Endothelial cell of umbilical vein (primary cell): ENCODE measurements around the gene WNT9B. TPM values are rescaled to one million over a fixed set of nuclear protein-coding genes. Genes with fewer than 3 reads are reported as not detected.

Experiments used
- BruUV-seq: library from RNA; stranded (reverse); fragments of 400-500 nt; replicated peaks from 2 replicates; lab custom pipeline; 2021; lab: Mats Ljungman, UMichigan
- CTCF ChIA-PET: fragments of 300-600, 350-600 bp; sonication (Branson Sonifier 250); formaldehyde crosslinking; loops from one replicate; lab custom pipeline; 2021; ENCODE audit warnings: antibody characterized with exemption, inconsistent platforms; lab: Charles Lee
- POLR2A ChIA-PET: fragments of 300-600, 350-600 bp; sonication (Branson Sonifier 250); formaldehyde crosslinking; loops from one replicate; lab custom pipeline; 2021; ENCODE audit warnings: antibody characterized with exemption, inconsistent platforms; lab: Charles Lee
- DNase-seq: peaks from one replicate; pipeline ENCODE4 v3.0.0-alpha.2; 2011; ENCODE audit warnings: low read depth, low spot score
- FAIRE-seq: peaks from 2 replicates; lab custom pipeline; 2011; peaks lifted over from hg19 to GRCh38; lab: Jason Lieb, UNC
- H2AFZ ChIP-seq: 2 replicates; pipeline ENCODE4 v1.6.0; 2012; ENCODE audit warnings: low read depth, low read length, control low read depth, inconsistent platforms
- H3K27ac ChIP-seq: 2 replicates; pipeline ENCODE4 v1.5.1; 2011; ENCODE audit warnings: low read depth, mild to moderate bottlenecking, control low read depth, low read length, moderate library complexity; ENCODE audit not compliant: insufficient read depth
- H3K27me3 ChIP-seq, 2 experiments: 2 replicates each; pipeline versions ENCODE4 v1.6.0 to v1.6.1; 2011; ENCODE audit warnings: low read length in 2 of 2, mixed read lengths in 1 of 2; ENCODE audit not compliant: control insufficient read depth in 2 of 2, insufficient read depth in 2 of 2
- H3K36me3 ChIP-seq, 2 experiments: 2 replicates in 1 of 2; 3 replicates in 1 of 2; pipeline ENCODE4 v1.5.1; 2011; ENCODE audit warnings: low read length in 2 of 2, mild to moderate bottlenecking in 1 of 2, moderate library complexity in 1 of 2; ENCODE audit not compliant: control insufficient read depth in 2 of 2, insufficient read depth in 2 of 2; ENCODE audit errors: extremely low read depth in 1 of 2
- H3K4me1 ChIP-seq: 3 replicates; pipeline ENCODE4 v1.5.1; 2011; ENCODE audit warnings: mild to moderate bottlenecking, low read length; ENCODE audit not compliant: control insufficient read depth, insufficient read depth; ENCODE audit errors: extremely low read depth
- H3K4me2 ChIP-seq: 2 replicates; pipeline ENCODE4 v1.6.1; 2011; ENCODE audit warnings: low read length, control low read depth, mixed read lengths; ENCODE audit not compliant: insufficient read depth
- H3K4me3 ChIP-seq, 3 experiments: fragments of 200-600 bp in 1 of 3; sonication (generic), shearing (Covaris generic) in 1 of 3; replicated peaks in 1 of 3; 2 replicates each; pipeline ENCODE4 v1.5.1; 2011 to 2016; ENCODE audit warnings: control low read depth in 3 of 3, low read length in 3 of 3, mild to moderate bottlenecking in 2 of 3, inconsistent platforms in 1 of 3, low read depth in 1 of 3, moderate library complexity in 1 of 3; ENCODE audit not compliant: insufficient read depth in 1 of 3
- H3K79me2 ChIP-seq: 2 replicates; pipeline ENCODE4 v1.6.0; 2012; ENCODE audit warnings: low read length, inconsistent platforms; ENCODE audit not compliant: control insufficient read depth, insufficient read depth
- H3K9ac ChIP-seq: replicated peaks from 2 replicates; pipeline ENCODE3; 2011; ENCODE audit warnings: low read length, control low read depth; ENCODE audit not compliant: insufficient read depth; ENCODE audit errors: extremely low read depth
- H3K9me1 ChIP-seq: replicated peaks from 3 replicates; pipeline ENCODE4 v1.6.0; 2011; ENCODE audit warnings: mild to moderate bottlenecking, low read length; ENCODE audit not compliant: control insufficient read depth, insufficient read depth; ENCODE audit errors: extremely low read depth
- H3K9me3 ChIP-seq: replicated peaks from 2 replicates; pipeline ENCODE4 v1.5.1; 2012; ENCODE audit warnings: low read length, inconsistent platforms; ENCODE audit not compliant: control insufficient read depth, insufficient read depth
- H4K20me1 ChIP-seq: replicated peaks from 2 replicates; pipeline ENCODE3; 2011; ENCODE audit warnings: mild to moderate bottlenecking, low read length; ENCODE audit not compliant: control insufficient read depth, insufficient read depth; ENCODE audit errors: extremely low read depth
- CTCF ChIP-seq, 2 donors: IDR thresholded peaks; 1 replicate in 1 of 2; 2 replicates in 1 of 2; pipeline ENCODE4 v1.5.1; 2011; ENCODE audit warnings: low read length in 2 of 2, mild to moderate bottlenecking in 2 of 2, moderate library complexity in 2 of 2, control low read depth in 1 of 2, inconsistent platforms in 1 of 2, low read depth in 1 of 2; ENCODE audit not compliant: insufficient read depth in 1 of 2; ENCODE audit errors: extremely low read depth in 1 of 2
- EZH2 ChIP-seq: IDR thresholded peaks from 2 replicates; pipeline ENCODE4 v1.6.1; 2012; ENCODE audit warnings: borderline replicate concordance, low read depth, mild to moderate bottlenecking, moderate library complexity, low read length, inconsistent platforms; ENCODE audit not compliant: severe bottlenecking
- FOS ChIP-seq: IDR thresholded peaks from 2 replicates; pipeline ENCODE4 v1.6.1; 2011; ENCODE audit warnings: mild to moderate bottlenecking, low read length, moderate library complexity, borderline replicate concordance; ENCODE audit not compliant: insufficient read depth
- GATA2 ChIP-seq: IDR thresholded peaks from 2 replicates; pipeline ENCODE4 v1.7.0; 2011; ENCODE audit warnings: low read depth, mild to moderate bottlenecking, moderate library complexity, mixed read lengths, low read length; ENCODE audit not compliant: insufficient read length, insufficient read depth
- JUN ChIP-seq: IDR thresholded peaks from 2 replicates; pipeline ENCODE4 v1.6.1; 2011; ENCODE audit warnings: borderline replicate concordance, low read depth; ENCODE audit not compliant: insufficient read length, insufficient read depth
- MAX ChIP-seq: IDR thresholded peaks from 2 replicates; pipeline ENCODE4 v1.6.1; 2011; ENCODE audit not compliant: insufficient read depth, insufficient read length
- MYC ChIP-seq: IDR thresholded peaks from one replicate; pipeline ENCODE4 v1.6.1; 2011; ENCODE audit warnings: mild to moderate bottlenecking, low read depth, low read length
- POLR2A ChIP-seq: IDR thresholded peaks from 2 replicates; pipeline ENCODE4 v1.6.1; 2012; ENCODE audit warnings: low read depth, mild to moderate bottlenecking, control low read depth, low read length
- POLR2AphosphoS5 ChIP-seq: IDR thresholded peaks from 2 replicates; pipeline ENCODE4 v1.6.1; 2012; ENCODE audit warnings: low read depth, mild to moderate bottlenecking, control low read depth, low read length, moderate library complexity; ENCODE audit not compliant: insufficient read depth
- dilution Hi-C: fragments of 300-500 bp; cut with MboI; formaldehyde crosslinking; loops from one replicate; pipeline ENCODE4 v1.15.0; 2019; ENCODE audit warnings: low sequenced_read_pairs; ENCODE audit not compliant: extremely low pct_ligation_motif_present
- intact Hi-C: fragments of 100-400 bp; cut with micrococcal nuclease; formaldehyde crosslinking; loops from one replicate; pipeline ENCODE4 v1.10.0; 2022
- polyA plus RNA-seq, 4 experiments: library from polyadenylated mRNA; depleted of rRNA in 3 of 4; stranded (reverse) in 3 of 4; unstranded in 1 of 4; fragments of >200 nt; gene quantifications; 2 replicates each; pipeline versions ENCODE4 v1.2.1 to v1.2.3, GENCODE V29; 2011 to 2012; ENCODE audit warnings: missing spikeins in 1 of 4
- total RNA-seq: library from RNA; stranded (reverse); gene quantifications from 2 replicates; pipeline ENCODE4 v1.2.3, GENCODE V29; 2021

Gene WNT9B
- total and polyA plus RNA-seq, 2 donors (not counting 3 experiments of a cell fraction or from before 2014, with no cell fraction given), result not detected

GRCh38 chr17:46888727-46889126, 37.3 kb downstream of the WNT9B start:
- dilution Hi-C loops (no loop called here), intact Hi-C loops (no loop called here)
- Histone ChIP-seq H2AFZ (no peak overlapping the region), H3K4me2 (no peak overlapping the region), H3K9ac (no peak overlapping the region), H3K9me3 (no peaks in the 10 kb centered on the region), H4K20me1 (no peaks in the 10 kb centered on the region), H3K36me3 (no peaks in the 10 kb centered on the region), H3K9me1 (no peaks in the 10 kb centered on the region), H3K4me3 (no peak overlapping the region), H3K27me3 (peaks cover 12 to 16% of the 10 kb centered on the region in 2 experiments), H3K79me2 (no peaks in the 10 kb centered on the region), H3K27ac (no peak overlapping the region), H3K4me1 (no peaks in the 10 kb centered on the region)
- BruUV-seq, result no TSS peak
- DNase-seq (no peak), FAIRE-seq (no peak)
- TF ChIP-seq JUN (no peak), EZH2 (no peak), FOS (no peak), MYC (no peak), POLR2A (no peak), CTCF (IDR thresholded peaks at IDR 0.05; ENCODE audit: extremely low read depth in 1 of 2, insufficient read depth in 1 of 2, low read depth in 1 of 2, low read length in 2 of 2) (no peak), GATA2 (no peak), POLR2AphosphoS5 (no peak), MAX (no peak)
- CTCF ChIA-PET, result interaction anchor here (1.0 to 1.5 kb wide), 4 partner anchors 11 to 54 kb away, joined by 3 to 4 read pairs (median 3); no protein-coding TSS in a partner anchor
- POLR2A ChIA-PET, result no interaction called here
